ENCODE results near the gene ARL10.

- TF ChIP-seq EGR1 (IDR thresholded peaks at IDR 0.05; ENCODE audit: low read depth in 2 of 2): no peak
- no peak for TF ChIP-seq TAF1 (conservative IDR thresholded peaks at IDR 0.05)
- no peak for TF ChIP-seq CTCF (IDR thresholded peaks at IDR 0.05; ENCODE audit: low read depth, low read length, missing input control)
- TF ChIP-seq GABPA (IDR thresholded peaks at IDR 0.05 in 1 of 2, conservative IDR thresholded peaks at IDR 0.05 in 1 of 2): no peak
- TF ChIP-seq, protein P1, sequence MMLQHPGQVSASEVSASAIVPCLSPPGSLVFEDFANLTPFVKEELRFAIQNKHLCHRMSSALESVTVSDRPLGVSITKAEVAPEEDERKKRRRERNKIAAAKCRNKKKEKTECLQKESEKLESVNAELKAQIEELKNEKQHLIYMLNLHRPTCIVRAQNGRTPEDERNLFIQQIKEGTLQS (IDR thresholded peaks at IDR 0.05): no peak
- TF ChIP-seq JUND (IDR thresholded peaks at IDR 0.05): no peak
- TF ChIP-seq, protein P2, sequence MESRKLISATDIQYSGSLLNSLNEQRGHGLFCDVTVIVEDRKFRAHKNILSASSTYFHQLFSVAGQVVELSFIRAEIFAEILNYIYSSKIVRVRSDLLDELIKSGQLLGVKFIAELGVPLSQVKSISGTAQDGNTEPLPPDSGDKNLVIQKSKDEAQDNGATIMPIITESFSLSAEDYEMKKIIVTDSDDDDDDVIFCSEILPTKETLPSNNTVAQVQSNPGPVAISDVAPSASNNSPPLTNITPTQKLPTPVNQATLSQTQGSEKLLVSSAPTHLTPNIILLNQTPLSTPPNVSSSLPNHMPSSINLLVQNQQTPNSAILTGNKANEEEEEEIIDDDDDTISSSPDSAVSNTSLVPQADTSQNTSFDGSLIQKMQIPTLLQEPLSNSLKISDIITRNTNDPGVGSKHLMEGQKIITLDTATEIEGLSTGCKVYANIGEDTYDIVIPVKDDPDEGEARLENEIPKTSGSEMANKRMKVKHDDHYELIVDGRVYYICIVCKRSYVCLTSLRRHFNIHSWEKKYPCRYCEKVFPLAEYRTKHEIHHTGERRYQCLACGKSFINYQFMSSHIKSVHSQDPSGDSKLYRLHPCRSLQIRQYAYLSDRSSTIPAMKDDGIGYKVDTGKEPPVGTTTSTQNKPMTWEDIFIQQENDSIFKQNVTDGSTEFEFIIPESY (IDR thresholded peaks at IDR 0.05): no peak
- no peak for TF ChIP-seq RAD21 (IDR thresholded peaks at IDR 0.05)
Measured at GRCh38 chr5:176391999-176392398, 26.7 kb downstream of the ARL10 start.
